SH-SY5Y (cell line): ENCODE data around the gene NOS3.

ENCODE experiments used
- GATA2 ChIP-seq: IDR thresholded peaks from 2 replicates; pipeline ENCODE4 v1.6.1; 2011; ENCODE audit warnings: mild to moderate bottlenecking, low read depth, low read length
- GATA3 ChIP-seq: IDR thresholded peaks from 2 replicates; pipeline ENCODE4 v1.6.1; 2011; ENCODE audit warnings: low read depth, mild to moderate bottlenecking, low read length, moderate library complexity

DNA sequence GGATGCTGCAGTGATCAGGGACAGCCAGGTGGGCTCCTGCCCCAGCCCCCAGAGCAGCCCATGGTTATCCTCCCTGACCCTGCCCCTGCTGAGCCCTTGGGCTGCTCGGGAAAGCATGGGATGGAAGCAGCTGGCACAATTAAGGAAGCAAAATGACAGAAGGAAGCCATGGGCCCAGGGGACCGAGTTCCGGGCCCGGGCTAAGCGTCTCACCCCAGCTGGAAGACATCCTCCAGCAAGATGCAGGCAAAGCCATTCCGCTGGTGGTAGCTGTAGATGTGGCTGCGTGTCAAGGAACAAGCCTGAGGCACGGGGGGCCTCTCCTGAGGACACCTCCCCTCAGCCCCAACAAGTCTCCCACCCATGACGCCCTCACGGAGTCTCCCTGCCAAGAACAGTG lies 32.4 kb downstream of the NOS3 start:
- TF ChIP-seq GATA2, result no peak
- no peak for TF ChIP-seq GATA3
